DOHH2 (cell line): Measurements from ENCODE around the gene DMTF1.
A peak's percentile ranks its signal among the peaks of the same experiment; 100 is the strongest.

Experiments
- H3F3A ChIP-seq: fragments of 200-600 bp; sonication (generic), shearing (Covaris generic); 2 replicates; pipeline ENCODE4 v1.6.0; 2016; ENCODE audit warnings: antibody characterized with exemption, mild to moderate bottlenecking; ENCODE audit not compliant: control insufficient read depth, insufficient read depth
- H3K27ac ChIP-seq: fragments of 200-600 bp; sonication (generic); 2 replicates; pipeline ENCODE4 v1.5.1; 2014; ENCODE audit warnings: low read depth, mild to moderate bottlenecking, low read length, moderate library complexity
- H3K27me3 ChIP-seq: fragments of 200-600 bp; sonication (generic); 2 replicates; pipeline ENCODE4 v1.6.1; 2014; ENCODE audit warnings: mild to moderate bottlenecking, low read length, mixed read lengths; ENCODE audit not compliant: control insufficient read depth
- H3K36me3 ChIP-seq: fragments of 200-600 bp; sonication (generic); 2 replicates; pipeline ENCODE4 v1.6.1; 2014; ENCODE audit warnings: mild to moderate bottlenecking, low read length, moderate library complexity, mixed read lengths; ENCODE audit not compliant: control insufficient read depth
- H3K4me1 ChIP-seq: fragments of 200-600 bp; sonication (generic); 2 replicates; pipeline ENCODE4 v1.6.1; 2014; ENCODE audit warnings: mild to moderate bottlenecking, low read length, mixed read lengths; ENCODE audit not compliant: control insufficient read depth
- H3K4me2 ChIP-seq: fragments of 200-600 bp; sonication (generic); 2 replicates; pipeline ENCODE4 v1.6.0; 2014; ENCODE audit warnings: mild to moderate bottlenecking, low read length, moderate library complexity
- H3K4me3 ChIP-seq: fragments of 200-600 bp; sonication (generic); 2 replicates; pipeline ENCODE4 v1.5.1; 2014; ENCODE audit warnings: mild to moderate bottlenecking, low read length, mixed read lengths
- H3K79me2 ChIP-seq: fragments of 200-600 bp; sonication (generic); 2 replicates; pipeline ENCODE4 v1.6.1; 2014; ENCODE audit warnings: mild to moderate bottlenecking, low read length, mixed read lengths; ENCODE audit not compliant: control insufficient read depth
- H3K9me2 ChIP-seq: fragments of 200-600 bp; sonication (generic); replicated peaks from 2 replicates; pipeline ENCODE4 v1.6.1; 2014; ENCODE audit warnings: mild to moderate bottlenecking, low read length, mixed read lengths; ENCODE audit not compliant: control insufficient read depth
- H3K9me3 ChIP-seq: fragments of 200-600 bp; sonication (generic); 2 replicates; pipeline ENCODE4 v1.6.1; 2014; ENCODE audit warnings: antibody characterized with exemption, low read length, mixed read lengths; ENCODE audit not compliant: control insufficient read depth, insufficient read depth
- H4K20me1 ChIP-seq: fragments of 200-600 bp; sonication (generic); 2 replicates; pipeline ENCODE4 v1.6.0; 2014; ENCODE audit warnings: low read depth, mild to moderate bottlenecking, antibody characterized with exemption, low read length, moderate library complexity; ENCODE audit not compliant: control insufficient read depth, insufficient read depth
- CTCF ChIP-seq: fragments of 200-600 bp; sonication (generic); IDR thresholded peaks from one replicate; pipeline ENCODE4 v1.5.1; 2014; ENCODE audit warnings: antibody characterized with exemption, mild to moderate bottlenecking, low read depth, low read length; ENCODE audit not compliant: poor library complexity, severe bottlenecking
- EZH2phosphoT487 ChIP-seq: fragments of 200-600 bp; sonication (generic); IDR thresholded peaks from 2 replicates; pipeline ENCODE4 v1.6.1; 2017; ENCODE audit warnings: borderline replicate concordance, mild to moderate bottlenecking, antibody characterized with exemption, low read length, moderate library complexity, mixed read lengths

DMTF1 gene

GRCh38 chr7:87152112-87152896, at the start of gene DMTF1:
Gene DMTF1, plus strand, starts transcription at chr7:87152453. Its CDS starts 12,489 bp downstream, at chr7:87164942.
- peak within 1 kb of the TSS; percentile 63 for H3K4me2 ChIP-seq
- peaks cover 62% of the 10 kb centered on the region for H3K79me2 ChIP-seq
- peaks cover 29% of the 10 kb centered on the region; the same call in 1 of the 2 replicates for H3F3A ChIP-seq
- no peaks in the 10 kb centered on the region for H3K27me3 ChIP-seq
- H3K36me3 ChIP-seq = peaks cover 48% of the 10 kb centered on the region
- peaks cover 32% of the 10 kb centered on the region for H4K20me1 ChIP-seq
- TF ChIP-seq CTCF (no peak), EZH2phosphoT487 (no peak)
- H3K27ac ChIP-seq = peak within 1 kb of the TSS; percentile 84
- peaks cover 7% of the 10 kb centered on the region; the same call in 1 of the 2 replicates for H3K9me3 ChIP-seq
- peak within 1 kb of the TSS; percentile 84 for H3K4me3 ChIP-seq
- H3K9me2 ChIP-seq = no peaks in the 10 kb centered on the region
- peaks cover 56% of the 10 kb centered on the region for H3K4me1 ChIP-seq

GRCh38 chr7:87105401-87105800, 46.9 kb upstream of the DMTF1 start:
- Histone ChIP-seq H4K20me1 (no peaks in the 10 kb centered on the region), H3F3A (no peaks in the 10 kb centered on the region), H3K27ac (no peak overlapping the region), H3K4me1 (no peaks in the 10 kb centered on the region), H3K79me2 (no peaks in the 10 kb centered on the region), H3K4me2 (no peak overlapping the region), H3K27me3 (no peaks in the 10 kb centered on the region), H3K4me3 (no peak overlapping the region), H3K36me3 (no peaks in the 10 kb centered on the region), H3K9me3 (no peaks in the 10 kb centered on the region), H3K9me2 (no peaks in the 10 kb centered on the region)
- TF ChIP-seq CTCF (no peak), EZH2phosphoT487 (no peak)

GRCh38 chr7:87106974-87107612, 45.2 kb upstream of the DMTF1 start:
- no peaks in the 10 kb centered on the region for H3K79me2 ChIP-seq
- no peak overlapping the region for H3K4me2 ChIP-seq
- H4K20me1 ChIP-seq = no peaks in the 10 kb centered on the region
- no peaks in the 10 kb centered on the region for H3K27me3 ChIP-seq
- TF ChIP-seq CTCF (no peak), EZH2phosphoT487 (no peak)
- H3K27ac ChIP-seq = no peak overlapping the region
- no peaks in the 10 kb centered on the region for H3F3A ChIP-seq
- no peaks in the 10 kb centered on the region for H3K36me3 ChIP-seq
- no peaks in the 10 kb centered on the region for H3K9me2 ChIP-seq
- H3K9me3 ChIP-seq = no peaks in the 10 kb centered on the region
- no peak overlapping the region for H3K4me3 ChIP-seq
- H3K4me1 ChIP-seq = no peaks in the 10 kb centered on the region
